Activated naive CD8-positive, alpha-beta T cell treated with anti-CD3 and anti-CD28 coated beads, Interleukin-2, amount 10 ng/mL, durations not matched to agents 7 days and 5 days (primary cell): Measurements from ENCODE around the gene SLC33A1. TPM values are rescaled to one million over a fixed set of nuclear protein-coding genes. Genes with fewer than 3 reads are reported as not detected.
"Not testable (repeated sequence)": the region's sequence is repeated elsewhere in the genome, so short reads cannot be mapped to it uniquely, and the experiment has no call there.

Experiments
- ATAC-seq: fragments of 150-1000 bp; cut with Tn5 transposase; one replicate; pipeline ENCODE4 v1.10.0; 2021; ENCODE audit warnings: low read depth, moderate library complexity
- POLR2A ChIA-PET: fragments of 350-600 bp; sonication (Branson Sonifier 250); formaldehyde crosslinking; loops from one replicate; lab custom pipeline; 2021; ENCODE audit warnings: antibody characterized with exemption; lab: Charles Lee
- DNase-seq: peaks from one replicate; pipeline ENCODE4 v3.0.0; 2021
- H3K27ac Mint-ChIP-seq: one replicate; pipeline ENCODE4 v1.8.0; 2022; ENCODE audit warnings: mild to moderate bottlenecking, mixed read lengths
- H3K27me3 Mint-ChIP-seq: one replicate; pipeline ENCODE4 v1.8.0; 2022; ENCODE audit warnings: mild to moderate bottlenecking, moderate library complexity, mixed read lengths
- H3K36me3 Mint-ChIP-seq: one replicate; pipeline ENCODE4 v1.8.0; 2021; ENCODE audit warnings: mild to moderate bottlenecking, mixed read lengths
- H3K4me1 Mint-ChIP-seq: one replicate; pipeline ENCODE4 v1.8.0; 2021; ENCODE audit warnings: mixed read lengths
- H3K4me3 Mint-ChIP-seq: one replicate; pipeline ENCODE4 v1.8.0; 2022; ENCODE audit warnings: mild to moderate bottlenecking, moderate library complexity, mixed read lengths
- H3K9me3 Mint-ChIP-seq: one replicate; pipeline ENCODE4 v1.8.0; 2021; ENCODE audit warnings: mixed read lengths
- total RNA-seq, 2 experiments: library from RNA; stranded (reverse); gene quantifications; one replicate each; pipeline ENCODE4 v1.2.3, GENCODE V29; 2021

The SLC33A1 gene
- total RNA-seq, 2 experiments from 2014 or later: 26.4 to 27.3 TPM

DNA sequence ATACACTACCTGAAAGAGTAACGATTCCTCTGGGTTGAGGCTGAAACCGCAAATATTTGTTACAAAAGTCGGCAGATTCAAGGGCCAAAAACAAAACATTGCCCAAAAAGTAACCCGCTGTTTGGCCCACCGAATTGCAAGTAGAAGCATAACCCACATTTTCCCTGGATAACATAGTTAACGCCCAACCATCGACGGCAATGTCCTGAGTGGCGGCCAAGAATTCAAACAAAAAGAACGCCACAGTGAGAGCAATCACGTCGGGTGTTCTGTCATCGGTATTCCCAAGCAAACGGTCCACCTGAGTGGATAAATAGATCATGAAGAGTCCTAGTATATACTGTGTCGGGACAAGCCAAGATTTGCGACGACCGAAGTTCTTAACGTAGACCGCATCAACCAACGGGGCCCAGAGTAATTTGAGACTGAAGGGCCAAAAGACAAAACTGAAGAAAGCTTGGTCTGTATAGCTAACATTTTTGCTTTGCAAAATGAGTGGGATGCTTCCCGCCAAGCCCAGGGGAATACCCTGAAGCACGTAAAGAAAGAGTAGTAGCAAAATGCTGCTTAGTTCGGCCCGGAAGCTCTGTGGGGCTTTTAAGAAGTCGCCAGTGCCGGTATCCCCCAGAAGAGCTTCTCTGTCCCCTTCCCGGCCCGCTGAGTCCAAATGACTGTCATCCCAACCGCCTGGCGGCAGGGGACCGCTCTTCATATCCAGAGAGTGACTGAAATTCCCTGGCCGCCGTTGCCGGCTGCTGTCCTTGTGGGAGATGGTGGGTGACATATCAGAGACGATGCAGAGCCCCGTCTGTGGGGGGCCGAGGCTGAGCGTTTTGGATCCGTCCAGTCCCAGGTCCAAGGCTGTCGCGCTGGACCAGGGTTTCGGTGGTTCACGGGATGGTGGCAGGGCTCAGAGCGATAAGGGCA, 750 bp downstream of the SLC33A1 start:
- ATAC-seq: no peak
- Mint-ChIP-seq H3K27me3 (no peaks in the 10 kb centered on the region), H3K27ac (peak overlapping the region; percentile 99), H3K36me3 (peaks cover 18% of the 10 kb centered on the region), H3K4me3 (peak overlapping the region; percentile 87), H3K9me3 (no peaks in the 10 kb centered on the region), H3K4me1 (peaks cover 37% of the 10 kb centered on the region)
- POLR2A ChIA-PET: interaction anchor here (0.6 to 2.3 kb wide), 10 partner anchors 9 to 1307 kb away, joined by 3 to 41 read pairs (median 4); partner anchors contain the start of genes C3orf33 and GMPS
- peak; percentile 62 for DNase-seq

DNA sequence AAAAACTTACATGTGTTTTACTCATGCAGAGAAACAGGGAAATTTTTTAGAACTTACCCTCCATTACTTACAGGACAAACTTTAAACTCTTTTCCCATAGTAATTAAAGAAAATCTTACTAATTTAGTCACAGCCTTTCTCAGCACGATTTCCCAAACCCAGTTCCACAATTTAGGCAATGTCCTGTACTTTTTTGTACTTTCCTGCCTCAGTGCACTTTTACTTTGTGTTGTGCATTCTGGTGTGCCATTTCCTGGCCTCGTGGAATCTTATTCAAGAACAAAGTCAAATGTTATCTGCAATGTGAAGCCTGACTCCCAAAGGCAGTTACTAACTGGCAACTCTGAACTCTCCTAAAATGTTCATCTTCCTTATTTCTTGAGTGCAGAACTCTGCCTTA, 1.9 kb downstream of the SLC33A1 start:
- Mint-ChIP-seq H3K27me3 (no peaks in the 10 kb centered on the region), H3K36me3 (peaks cover 24% of the 10 kb centered on the region), H3K4me1 (peaks cover 41% of the 10 kb centered on the region), H3K4me3 (peak overlapping the region; percentile 87), H3K27ac (peak overlapping the region; percentile 99), H3K9me3 (no peaks in the 10 kb centered on the region)
- ATAC-seq: no peak
- POLR2A ChIA-PET: interaction anchor here (2.1 to 2.3 kb wide), 3 partner anchors 10 to 46 kb away, joined by 9 to 41 read pairs (median 17); partner anchors contain the start of genes C3orf33 and GMPS
- DNase-seq: no peak

DNA sequence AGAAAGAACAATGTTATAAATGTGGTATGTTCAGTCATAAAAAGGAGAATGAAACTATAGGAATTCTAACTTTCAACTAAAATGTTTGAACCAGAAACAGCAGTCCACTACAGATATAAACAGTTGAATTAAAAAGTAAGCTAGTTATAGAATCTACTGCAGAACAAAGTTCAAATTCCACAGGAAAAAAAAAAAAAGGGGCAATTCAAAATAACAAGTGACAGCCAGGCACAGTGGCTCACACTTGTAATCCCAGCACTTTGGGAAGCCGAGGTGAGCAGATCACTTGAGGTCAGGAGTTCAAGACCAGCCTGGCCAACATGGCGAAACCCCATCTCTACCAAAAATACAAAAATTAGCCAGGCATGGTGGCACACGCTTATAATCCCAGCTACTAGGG, 4.8 kb downstream of the SLC33A1 start:
- peaks cover 40% of the 10 kb centered on the region for H3K4me1 Mint-ChIP-seq
- POLR2A ChIA-PET: interaction anchor here (0.7 kb wide), 1 partner anchor 20 kb away, joined by 3 read pairs; no protein-coding TSS in a partner anchor
- DNase-seq, H3K27ac Mint-ChIP-seq, H3K9me3 Mint-ChIP-seq, ATAC-seq, H3K27me3 Mint-ChIP-seq: not testable (repeated sequence)
- H3K4me3 Mint-ChIP-seq: peak overlapping the region; percentile 22
- peaks cover 33% of the 10 kb centered on the region for H3K36me3 Mint-ChIP-seq

DNA sequence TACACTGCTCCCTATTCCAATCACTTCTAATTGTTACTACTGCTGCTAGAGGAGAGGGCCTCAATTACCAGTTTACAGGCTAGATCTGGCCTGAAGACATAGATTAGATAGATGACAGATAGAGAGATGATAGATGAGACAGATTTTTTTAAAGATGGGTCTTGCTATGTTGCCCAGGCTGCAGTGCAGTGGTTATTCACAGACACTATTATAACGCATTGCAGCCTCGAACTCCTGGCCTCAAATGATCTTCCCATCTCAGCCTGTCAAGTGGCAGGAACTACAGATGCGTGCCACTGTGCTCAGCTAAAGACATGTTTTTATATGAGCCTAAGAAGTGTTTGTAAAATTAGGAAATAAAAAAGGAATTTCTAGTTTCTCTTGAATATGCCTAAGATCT, 6.2 kb downstream of the SLC33A1 start:
- DNase-seq (no peak), ATAC-seq (no peak)
- no peak overlapping the region for H3K4me3 Mint-ChIP-seq
- POLR2A ChIA-PET: interaction anchor here (0.6 kb wide), 1 partner anchor 1299 kb away, joined by 3 read pairs; no protein-coding TSS in a partner anchor
- H3K36me3 Mint-ChIP-seq: peaks cover 32% of the 10 kb centered on the region
- no peak overlapping the region for H3K27ac Mint-ChIP-seq
- H3K4me1 Mint-ChIP-seq: peaks cover 46% of the 10 kb centered on the region
- no peaks in the 10 kb centered on the region for H3K27me3 Mint-ChIP-seq
- no peaks in the 10 kb centered on the region for H3K9me3 Mint-ChIP-seq

DNA sequence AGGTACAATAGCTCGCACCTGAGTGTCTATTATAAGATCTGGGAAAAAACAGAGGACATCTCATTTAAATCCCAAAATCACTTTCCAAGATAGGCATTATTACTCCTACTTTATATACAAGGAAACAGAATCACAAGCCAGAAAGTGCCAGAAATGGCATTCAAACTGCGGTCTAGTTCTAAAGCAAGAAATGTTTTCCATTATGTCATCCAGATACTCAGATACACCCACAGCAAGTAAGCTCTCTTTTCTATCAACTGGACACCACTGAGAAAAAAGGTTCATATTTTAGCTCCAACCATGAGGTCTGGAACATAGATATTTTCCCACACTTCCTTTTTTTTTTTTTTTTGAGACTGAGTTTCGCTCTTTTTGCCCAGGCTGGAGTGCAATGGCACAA, 8.1 kb downstream of the SLC33A1 start:
- Mint-ChIP-seq H3K36me3 (peaks cover 20% of the 10 kb centered on the region), H3K9me3 (no peaks in the 10 kb centered on the region), H3K27me3 (no peaks in the 10 kb centered on the region), H3K4me3 (no peak overlapping the region), H3K4me1 (peaks cover 32% of the 10 kb centered on the region), H3K27ac (no peak overlapping the region)
- DNase-seq: no peak
- POLR2A ChIA-PET: interaction anchor here (0.7 kb wide), 1 partner anchor 19 kb away, joined by 3 read pairs; no protein-coding TSS in a partner anchor
- no peak for ATAC-seq

DNA sequence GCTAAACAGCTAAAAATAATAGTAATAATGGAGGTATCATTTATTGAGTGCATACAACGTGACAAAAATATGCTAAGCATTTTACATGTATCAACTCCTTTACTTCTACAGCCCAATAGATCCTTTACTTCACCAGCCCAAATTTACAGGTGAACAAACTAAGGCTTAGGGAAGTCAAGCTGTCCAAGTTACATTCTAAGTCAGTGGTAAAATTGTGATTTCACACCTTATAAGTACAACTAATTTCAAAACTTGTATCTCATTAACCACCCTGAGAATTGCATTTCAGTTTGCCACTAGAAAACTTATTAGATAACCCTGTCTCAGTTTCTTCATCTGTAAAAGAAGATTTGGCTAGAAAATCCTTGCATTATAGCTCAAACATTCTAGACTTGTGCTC, 10.7 kb downstream of the SLC33A1 start:
- Mint-ChIP-seq H3K4me1 (peaks cover 24% of the 10 kb centered on the region), H3K9me3 (no peaks in the 10 kb centered on the region), H3K36me3 (peaks cover 15% of the 10 kb centered on the region), H3K27me3 (no peaks in the 10 kb centered on the region), H3K4me3 (no peak overlapping the region), H3K27ac (no peak overlapping the region)
- ATAC-seq (no peak), DNase-seq (no peak)
- POLR2A ChIA-PET: interaction anchor here (0.9 kb wide), 1 partner anchor 10 kb away, joined by 4 read pairs; the partner anchor contains the start of gene SLC33A1

DNA sequence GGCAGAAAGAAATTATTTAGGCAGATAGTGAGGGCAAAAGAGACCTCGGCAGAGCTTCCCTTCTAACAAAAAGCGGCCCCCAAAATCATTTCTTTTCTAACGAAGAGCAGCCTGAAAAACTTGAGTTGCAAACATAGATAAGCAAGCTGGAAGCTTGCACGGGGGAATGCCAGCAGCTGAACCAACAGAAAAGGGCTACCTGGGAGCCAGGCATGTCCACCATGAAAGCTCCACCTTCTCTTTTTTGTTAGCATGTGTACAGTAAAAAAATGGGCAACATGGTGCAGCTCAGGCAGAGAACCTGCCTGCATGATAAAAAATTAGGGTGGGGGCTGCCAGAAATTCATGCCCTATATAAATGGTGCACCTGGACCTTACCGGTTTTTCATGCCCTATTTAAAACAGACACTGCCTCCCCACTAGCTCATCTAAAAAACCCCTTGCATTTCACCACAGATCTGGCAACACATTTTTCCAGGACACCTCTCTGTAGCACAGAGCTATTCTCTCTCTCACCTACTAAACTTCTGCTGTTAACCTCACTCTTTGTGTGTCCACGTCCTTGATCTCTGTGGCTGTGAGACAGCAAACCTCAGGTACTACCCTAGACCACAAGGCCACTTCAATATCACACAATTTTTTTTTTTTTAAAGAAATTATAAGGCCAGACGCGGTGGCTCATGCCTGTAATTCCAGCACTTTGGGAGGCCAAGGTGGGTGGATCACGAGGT, 18.7 kb downstream of the SLC33A1 start:
- POLR2A ChIA-PET: interaction anchor here (0.7 to 0.8 kb wide), 2 partner anchors 18 to 26 kb away, joined by 3 to 4 read pairs; partner anchors contain the start of gene SLC33A1
- H3K4me3 Mint-ChIP-seq: no peak overlapping the region

DNA sequence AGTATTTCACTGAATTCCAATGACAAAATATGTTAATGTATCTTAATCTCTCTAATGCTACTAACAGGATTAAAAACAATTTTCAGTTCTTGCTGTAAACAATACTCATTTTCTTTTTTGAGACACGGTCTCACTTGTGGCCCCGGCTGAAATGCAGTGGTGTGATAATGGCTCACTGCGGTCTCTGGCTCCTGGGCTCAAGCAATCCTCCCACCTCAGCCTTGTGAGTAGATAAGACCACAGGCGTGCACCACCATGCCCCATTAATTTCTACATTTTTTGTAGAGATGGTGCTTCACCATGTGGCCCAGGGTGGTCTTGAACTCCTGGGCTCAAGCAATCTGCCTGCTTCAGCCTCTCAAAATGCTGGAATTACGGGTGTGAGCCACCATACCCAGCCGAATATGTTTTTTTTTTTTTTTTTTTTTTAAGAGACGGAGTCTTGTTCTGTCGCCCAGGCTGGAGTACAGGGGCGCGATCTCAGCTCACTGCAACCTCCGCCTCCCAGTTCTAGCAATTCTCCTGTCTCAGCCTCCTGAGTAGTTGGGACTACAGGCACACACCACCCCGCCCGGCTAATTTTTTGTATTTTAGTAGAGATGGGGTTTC, 25.6 kb downstream of the SLC33A1 start:
- H3K4me3 Mint-ChIP-seq, DNase-seq, POLR2A ChIA-PET, H3K4me1 Mint-ChIP-seq, H3K9me3 Mint-ChIP-seq, H3K27me3 Mint-ChIP-seq, ATAC-seq, H3K36me3 Mint-ChIP-seq, H3K27ac Mint-ChIP-seq: not testable (repeated sequence)

More for the DNA sequence above, 18.7 kb downstream of the SLC33A1 start:
- DNase-seq (no peak), ATAC-seq (no peak)
- Mint-ChIP-seq H3K27me3 (no peaks in the 10 kb centered on the region), H3K27ac (no peak overlapping the region), H3K36me3 (peaks cover 19% of the 10 kb centered on the region), H3K4me1 (peaks cover 3% of the 10 kb centered on the region), H3K9me3 (peaks cover 4% of the 10 kb centered on the region)

DNA sequence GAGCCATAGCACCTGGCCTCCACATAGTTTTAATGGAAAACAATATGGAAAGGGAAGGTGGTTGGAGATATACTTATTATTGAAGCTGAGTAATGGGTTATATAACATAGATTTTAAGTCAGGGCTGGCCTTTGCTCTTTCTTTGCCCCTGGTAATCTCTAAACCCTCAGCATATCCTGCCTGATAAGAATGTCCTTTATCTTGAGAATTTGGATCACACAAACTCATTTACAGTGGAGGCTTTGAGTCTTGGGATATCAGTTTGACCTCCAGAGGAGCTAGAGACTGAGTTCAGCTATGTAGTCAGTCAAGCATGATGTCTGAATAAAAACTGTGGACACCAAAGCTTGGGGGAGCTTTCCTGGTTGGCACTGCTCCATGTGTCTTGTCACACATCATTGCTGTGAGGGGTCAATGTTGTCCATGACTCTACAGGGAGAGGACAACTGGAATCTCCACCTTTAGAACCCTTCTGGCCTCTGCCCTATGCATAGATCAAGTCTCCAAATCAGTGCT, 39.1 kb downstream of the SLC33A1 start:
- H3K9me3 Mint-ChIP-seq: no peaks in the 10 kb centered on the region
- no peaks in the 10 kb centered on the region for H3K4me1 Mint-ChIP-seq
- DNase-seq: no peak
- no peaks in the 10 kb centered on the region for H3K27me3 Mint-ChIP-seq
- POLR2A ChIA-PET: no interaction called here
- no peak overlapping the region for H3K27ac Mint-ChIP-seq
- no peak overlapping the region for H3K4me3 Mint-ChIP-seq
- peaks cover 4% of the 10 kb centered on the region for H3K36me3 Mint-ChIP-seq
- no peak for ATAC-seq

DNA sequence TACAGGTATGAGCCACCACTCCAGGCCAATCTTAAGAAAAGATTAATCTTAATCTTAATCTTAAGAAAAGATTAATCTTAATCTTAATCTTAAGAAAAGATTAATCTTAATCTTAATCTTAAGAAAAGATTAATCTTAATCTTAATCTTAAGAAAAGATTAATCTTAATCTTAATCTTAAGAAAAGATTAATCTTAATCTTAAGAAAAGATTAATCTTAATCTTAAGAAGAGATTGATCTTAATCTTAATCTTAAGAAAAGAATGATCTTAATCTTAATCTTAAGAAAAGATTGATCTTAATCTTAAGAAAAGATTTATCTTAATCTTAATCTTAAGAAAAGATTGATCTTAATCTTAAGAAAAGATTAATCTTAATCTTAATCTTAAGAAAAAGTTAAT, 41.0 kb downstream of the SLC33A1 start:
- not testable (repeated sequence) for H3K27ac Mint-ChIP-seq, H3K4me3 Mint-ChIP-seq, H3K27me3 Mint-ChIP-seq, DNase-seq, H3K4me1 Mint-ChIP-seq, ATAC-seq, H3K9me3 Mint-ChIP-seq, H3K36me3 Mint-ChIP-seq
- POLR2A ChIA-PET: interaction anchor here (0.6 kb wide), 1 partner anchor 40 kb away, joined by 3 read pairs; no protein-coding TSS in a partner anchor

DNA sequence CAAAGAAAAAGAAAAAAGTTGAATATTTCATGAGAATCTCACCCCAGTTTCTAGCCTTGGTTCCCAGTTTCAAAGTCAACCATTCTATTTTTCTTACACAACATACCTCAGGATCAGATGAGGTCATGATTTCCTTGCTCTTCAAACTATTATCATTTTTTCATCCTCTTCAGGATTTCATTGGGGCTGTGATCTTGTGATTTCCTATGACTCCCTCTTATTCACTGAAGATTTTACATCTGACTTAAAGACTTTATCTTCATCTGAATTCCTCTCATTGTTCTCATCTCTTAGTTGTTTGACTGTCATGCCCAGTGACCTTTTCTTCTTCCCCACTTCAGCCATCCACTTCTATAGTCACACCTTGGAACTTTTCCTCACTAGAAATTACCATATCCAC, 45.0 kb downstream of the SLC33A1 start:
- Mint-ChIP-seq H3K4me1 (peaks cover 2% of the 10 kb centered on the region), H3K27me3 (no peaks in the 10 kb centered on the region), H3K27ac (no peak overlapping the region), H3K9me3 (no peaks in the 10 kb centered on the region), H3K36me3 (no peaks in the 10 kb centered on the region), H3K4me3 (no peak overlapping the region)
- DNase-seq (no peak), ATAC-seq (no peak)
- POLR2A ChIA-PET: no interaction called here

DNA sequence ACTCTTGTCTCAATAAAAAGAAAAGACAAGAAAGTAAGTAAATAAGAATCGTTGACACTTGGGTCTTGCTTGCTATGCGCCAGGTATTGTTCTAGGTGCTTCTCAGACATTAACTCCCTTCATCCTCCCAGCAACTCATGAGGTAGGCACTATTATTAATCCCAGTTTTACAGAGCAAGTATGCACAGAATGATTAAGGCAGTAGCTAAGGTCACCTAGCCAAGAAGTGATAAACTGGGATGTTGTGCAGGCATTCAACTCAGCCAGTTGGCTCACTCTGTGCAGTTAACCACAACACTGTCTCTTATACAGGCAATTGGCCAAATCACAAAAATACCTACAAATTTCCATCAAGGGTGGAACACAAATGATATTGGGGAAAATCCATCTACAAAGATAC, 46.4 kb downstream of the SLC33A1 start:
- Mint-ChIP-seq H3K4me3 (no peak overlapping the region), H3K4me1 (peaks cover 2% of the 10 kb centered on the region), H3K27me3 (no peaks in the 10 kb centered on the region), H3K9me3 (no peaks in the 10 kb centered on the region), H3K27ac (no peak overlapping the region), H3K36me3 (no peaks in the 10 kb centered on the region)
- ATAC-seq (no peak), DNase-seq (no peak)
- POLR2A ChIA-PET: no interaction called here
